ENCODE results near the gene DUSP2.

Gene DUSP2

GRCh38 chr2:96102596-96103186 is 42.5 kb downstream of the DUSP2 start:
- DNase-seq (ENCODE audit: low read depth), result no peak

- no peak for DNase-seq (ENCODE audit: low read depth)
Observed at GRCh38 chr2:96100893-96101304, 44.3 kb downstream of the DUSP2 start.

- no peak for DNase-seq (ENCODE audit: low read depth)
Observed at GRCh38 chr2:96099861-96100798, 45.1 kb downstream of the DUSP2 start.

GRCh38 chr2:96098900-96099590 is 46.2 kb downstream of the DUSP2 start:
- no peak for DNase-seq (ENCODE audit: low read depth)

- no peak for DNase-seq (ENCODE audit: low read depth)
Observed at GRCh38 chr2:96097951-96098823, 47.1 kb downstream of the DUSP2 start.

GRCh38 chr2:96097441-96097840 is 47.8 kb downstream of the DUSP2 start:
- no peak for DNase-seq (ENCODE audit: low read depth)

- DNase-seq (ENCODE audit: low read depth), result no peak
Observed at GRCh38 chr2:96095116-96095636, 50.1 kb downstream of the DUSP2 start.

- no peak for DNase-seq (ENCODE audit: low read depth)
Observed at GRCh38 chr2:96093528-96093927, 51.7 kb downstream of the DUSP2 start.

Data from activated T-cell treated with anti-CD3 and anti-CD28 coated beads for 24 hours (primary cell).